HuH-7 (cell line): Measurements from ENCODE around the gene PXK.
"Not testable (repeated sequence)": the region's sequence is repeated elsewhere in the genome, so short reads cannot be mapped to it uniquely, and the experiment has no call there.

Experiments used
- DNase-seq: peaks from one replicate; pipeline ENCODE4 v3.0.0; 2011; ENCODE audit warnings: low spot score

Gene PXK

GRCh38 chr3:58323529-58324390 is 8.9 kb upstream of the PXK start:
- DNase-seq, result no peak

GRCh38 chr3:58324391-58325390 is 8.0 kb upstream of the PXK start:
- DNase-seq, result no peak

GRCh38 chr3:58325525-58325992 is 7.1 kb upstream of the PXK start:
- no peak for DNase-seq

- DNase-seq, result no peak
Measured at GRCh38 chr3:58326267-58326900, 6.3 kb upstream of the PXK start.

- no peak for DNase-seq
Measured at GRCh38 chr3:58329150-58329921, 3.4 kb upstream of the PXK start.

- DNase-seq, result no peak
Measured at GRCh38 chr3:58329922-58330413, 2.7 kb upstream of the PXK start.

GRCh38 chr3:58331593-58332152 is 1.0 kb upstream of the PXK start:
- no peak for DNase-seq

GRCh38 chr3:58333206-58334012 is 717 bp downstream of the PXK start:
- no peak for DNase-seq

GRCh38 chr3:58334013-58334321 is 1.3 kb downstream of the PXK start:
- no peak for DNase-seq

- DNase-seq, result no peak
Measured at GRCh38 chr3:58334506-58334884, 1.8 kb downstream of the PXK start.

GRCh38 chr3:58335652-58335947 is 2.9 kb downstream of the PXK start:
- no peak for DNase-seq

- DNase-seq, result no peak
Measured at GRCh38 chr3:58336135-58336882, 3.6 kb downstream of the PXK start.

GRCh38 chr3:58337190-58337589 is 4.5 kb downstream of the PXK start:
- no peak for DNase-seq

GRCh38 chr3:58339146-58339545 is 6.5 kb downstream of the PXK start:
- DNase-seq, result not testable (repeated sequence)

- DNase-seq, result no peak
Measured at GRCh38 chr3:58340594-58341244, 8.0 kb downstream of the PXK start.

GRCh38 chr3:58341376-58341775 is 8.7 kb downstream of the PXK start:
- no peak for DNase-seq

GRCh38 chr3:58342676-58343075 is 10.0 kb downstream of the PXK start:
- no peak for DNase-seq

GRCh38 chr3:58345457-58345856 is 12.8 kb downstream of the PXK start:
- no peak for DNase-seq

- DNase-seq, result no peak
Measured at GRCh38 chr3:58346368-58346767, 13.7 kb downstream of the PXK start.
